ENCODE data around the gene PROZ. TPM values are rescaled to one million over a fixed set of nuclear protein-coding genes. Genes with fewer than 3 reads are reported as not detected.

PROZ gene
- total RNA-seq, 5 donors from 2014 or later (not counting 1 experiment from before 2014, with no cell fraction given): not detected

DNA sequence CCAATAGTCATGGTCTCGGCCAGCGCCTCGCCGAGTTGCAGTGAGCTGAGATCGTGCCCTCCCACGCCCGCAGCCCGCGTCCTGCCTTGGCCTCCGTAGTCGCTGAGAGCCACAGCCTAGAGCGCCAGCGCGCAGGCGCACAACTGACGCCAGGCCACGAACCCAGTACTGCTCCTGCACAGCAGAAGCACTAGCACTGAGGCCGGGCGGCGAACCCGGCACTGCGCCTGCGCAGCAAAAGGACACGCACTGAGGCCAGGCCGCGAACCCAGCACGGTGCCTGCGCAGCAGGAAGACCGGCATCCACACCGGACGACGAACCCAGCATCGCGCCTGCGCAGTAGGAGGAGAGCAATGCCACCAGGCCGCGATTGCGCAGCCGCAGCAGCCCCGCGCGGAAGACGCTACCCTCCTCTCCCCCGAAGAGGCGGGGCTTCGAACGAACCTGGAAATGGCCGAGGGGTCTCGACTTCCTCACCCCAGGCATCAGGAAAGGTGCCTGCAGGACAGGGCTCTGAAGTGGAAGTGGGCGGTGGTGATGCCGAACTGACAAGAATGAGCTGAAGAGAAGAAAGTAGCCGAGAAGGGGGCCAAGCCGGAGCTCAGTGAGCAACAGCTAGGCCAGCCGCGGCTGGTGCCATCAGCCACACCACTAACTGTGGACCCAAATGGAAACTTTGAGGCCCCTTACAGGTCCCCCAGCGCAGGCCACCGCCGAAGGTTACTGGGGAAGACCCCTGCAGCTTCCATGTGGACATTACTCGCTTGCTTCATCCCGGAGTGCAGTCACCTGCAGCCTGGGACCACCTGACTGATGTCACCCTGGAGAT, 28.3 kb upstream of the PROZ start:
- Histone ChIP-seq H3K4me3 (ENCODE audit: control insufficient read depth in 1 of 2, extremely low read depth in 1 of 2, low read length in 1 of 2) (peak overlapping the region; percentile 42 to 46), H3K27ac (ENCODE audit: low read length) (no peak overlapping the region), H3K27me3 (replicated peaks in 1 of 2; ENCODE audit: control insufficient read depth in 2 of 2, extremely low read depth in 1 of 2, insufficient read depth in 2 of 2, low read length in 1 of 2) (peaks cover 6 to 31% of the 10 kb centered on the region in 2 experiments), H3K9me3 (no peaks in the 10 kb centered on the region), H3K4me1 (ENCODE audit: control insufficient read depth in 1 of 2, extremely low read depth in 1 of 2, insufficient read depth in 2 of 2, low read length in 2 of 2) (peaks cover 0 to 11% of the 10 kb centered on the region in 2 experiments), H3K36me3 (ENCODE audit: control insufficient read depth in 2 of 2, extremely low read depth in 1 of 2, insufficient read depth in 1 of 2, low read length in 1 of 2) (no peaks in the 10 kb centered on the region)
- no peaks in the 10 kb centered on the region for H3K36me3 Mint-ChIP-seq
- peaks cover 28 to 30% of the 10 kb centered on the region in 2 donors for H3K27me3 Mint-ChIP-seq
- no peaks in the 10 kb centered on the region for H3K9me3 Mint-ChIP-seq
- H3K4me3 Mint-ChIP-seq: peak overlapping the region in 2 of 3 donors; percentile 37 to 75
- no peak overlapping the region for H3K27ac Mint-ChIP-seq
- 32% methylated on average over 42 of the region's 60 CpGs for WGBS (ENCODE audit: insufficient coverage)
- DNase-seq (peak in 7 of 35 experiments; percentile 18 to 31 (median 22)), ATAC-seq (replicated peaks in 1 of 4) (peak in 3 of 4 experiments; percentile 27 to 64 (median 63))
- H3K4me1 Mint-ChIP-seq: peaks cover 0 to 5% (median 0%) of the 10 kb centered on the region in 3 donors
- ChIA-PET POLR2A (no interaction called here), CTCF (no interaction called here)

DNA sequence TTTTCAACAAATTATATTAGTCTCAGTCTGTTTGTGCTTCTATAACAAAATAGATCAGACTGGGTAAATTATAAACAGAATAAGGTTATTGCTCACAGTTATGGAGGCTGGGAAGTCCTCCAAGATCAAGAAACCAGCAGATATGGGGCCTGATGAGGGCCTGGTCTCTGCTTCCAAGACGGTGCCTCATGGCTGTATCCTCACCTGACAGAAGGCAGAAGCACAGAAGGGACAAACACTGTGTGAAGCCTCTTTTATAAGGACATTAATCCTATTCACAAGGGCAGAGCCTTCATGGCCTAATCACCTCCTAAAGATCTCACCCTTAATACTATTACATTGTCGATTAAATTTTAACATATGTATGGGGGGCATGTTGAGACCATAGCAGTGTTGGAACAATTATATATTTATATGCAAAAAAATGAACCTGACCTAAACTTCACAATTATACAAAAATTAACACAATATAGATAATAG, 23.1 kb upstream of the PROZ start:
- peaks cover 2 to 9% of the 10 kb centered on the region in 2 experiments for H3K27me3 ChIP-seq (replicated peaks in 1 of 2; ENCODE audit: control insufficient read depth in 2 of 2, extremely low read depth in 1 of 2, insufficient read depth in 2 of 2, low read length in 1 of 2)
- no peak for DNase-seq
- H3K27ac Mint-ChIP-seq: no peak overlapping the region
- no peak overlapping the region for H3K4me3 ChIP-seq (ENCODE audit: control insufficient read depth in 1 of 2, extremely low read depth in 1 of 2, low read length in 1 of 2)
- peaks cover 2 to 7% of the 10 kb centered on the region in 2 donors for H3K27me3 Mint-ChIP-seq
- no peaks in the 10 kb centered on the region for H3K36me3 Mint-ChIP-seq
- H3K4me3 Mint-ChIP-seq: no peak overlapping the region
- H3K27ac ChIP-seq (ENCODE audit: low read length): no peak overlapping the region
- no peaks in the 10 kb centered on the region for H3K4me1 Mint-ChIP-seq
- no peak for ATAC-seq (replicated peaks in 1 of 4)
- H3K36me3 ChIP-seq (ENCODE audit: control insufficient read depth in 2 of 2, extremely low read depth in 1 of 2, insufficient read depth in 1 of 2, low read length in 1 of 2): no peaks in the 10 kb centered on the region
- 50% methylated on average over 1 of the region's 2 CpGs for WGBS (ENCODE audit: insufficient coverage)
- H3K9me3 ChIP-seq: no peaks in the 10 kb centered on the region
- peaks cover 0 to under 1% of the 10 kb centered on the region in 2 experiments for H3K4me1 ChIP-seq (ENCODE audit: control insufficient read depth in 1 of 2, extremely low read depth in 1 of 2, insufficient read depth in 2 of 2, low read length in 2 of 2)
- POLR2A ChIA-PET: no interaction called here
- H3K9me3 Mint-ChIP-seq: no peaks in the 10 kb centered on the region
- CTCF ChIA-PET: interaction anchor here in 1 of 2 donors (0.6 kb wide), 1 partner anchor 211 kb away, joined by 4 read pairs; no protein-coding TSS in a partner anchor

DNA sequence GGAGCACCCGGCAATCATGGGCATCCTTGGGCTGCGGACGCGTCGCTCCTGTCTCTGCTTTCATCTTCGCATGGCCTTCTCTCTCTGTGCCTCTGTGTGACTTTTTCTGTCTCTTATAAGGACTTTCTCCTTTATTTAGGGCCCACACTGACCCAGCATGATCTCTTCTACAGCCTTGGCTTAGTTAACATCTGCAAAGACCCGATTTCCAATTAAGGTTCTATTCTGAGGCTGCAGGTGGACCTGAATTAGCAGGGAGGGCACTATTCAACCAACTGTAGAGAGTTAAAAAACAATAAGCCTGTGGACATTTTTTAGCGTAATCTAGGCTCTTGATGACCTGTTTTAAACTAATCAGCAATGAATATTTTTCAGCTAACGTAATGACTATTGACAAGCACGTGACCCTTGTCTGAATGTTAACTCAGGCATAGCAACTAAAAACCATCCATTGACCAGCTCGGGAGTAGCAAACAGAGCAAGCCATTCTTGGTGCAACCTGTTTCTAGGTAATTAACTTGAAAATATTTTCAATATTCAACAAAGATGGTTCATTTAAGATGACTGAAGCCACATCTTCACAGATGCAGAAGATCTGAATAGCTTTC, 20.7 kb upstream of the PROZ start:
- H3K9me3 Mint-ChIP-seq: no peaks in the 10 kb centered on the region
- POLR2A ChIA-PET: no interaction called here
- no peaks in the 10 kb centered on the region for H3K4me1 ChIP-seq (ENCODE audit: control insufficient read depth in 1 of 2, extremely low read depth in 1 of 2, insufficient read depth in 2 of 2, low read length in 2 of 2)
- CTCF ChIA-PET: no interaction called here
- H3K27ac ChIP-seq (ENCODE audit: low read length): no peak overlapping the region
- H3K4me3 Mint-ChIP-seq: no peak overlapping the region
- no peaks in the 10 kb centered on the region for H3K36me3 ChIP-seq (ENCODE audit: control insufficient read depth in 2 of 2, extremely low read depth in 1 of 2, insufficient read depth in 1 of 2, low read length in 1 of 2)
- H3K27ac Mint-ChIP-seq: no peak overlapping the region
- no peak for DNase-seq
- H3K36me3 Mint-ChIP-seq: no peaks in the 10 kb centered on the region
- no peaks in the 10 kb centered on the region for H3K4me1 Mint-ChIP-seq
- H3K9me3 ChIP-seq: no peaks in the 10 kb centered on the region
- no peak for ATAC-seq (replicated peaks in 1 of 4)
- peaks cover 3 to 4% of the 10 kb centered on the region in 2 experiments for H3K27me3 ChIP-seq (replicated peaks in 1 of 2; ENCODE audit: control insufficient read depth in 2 of 2, extremely low read depth in 1 of 2, insufficient read depth in 2 of 2, low read length in 1 of 2)
- WGBS (ENCODE audit: insufficient coverage): 89% methylated on average over 7 of the region's 11 CpGs
- no peak overlapping the region for H3K4me3 ChIP-seq (ENCODE audit: control insufficient read depth in 1 of 2, extremely low read depth in 1 of 2, low read length in 1 of 2)
- peaks cover 2 to 7% of the 10 kb centered on the region in 2 donors for H3K27me3 Mint-ChIP-seq

DNA sequence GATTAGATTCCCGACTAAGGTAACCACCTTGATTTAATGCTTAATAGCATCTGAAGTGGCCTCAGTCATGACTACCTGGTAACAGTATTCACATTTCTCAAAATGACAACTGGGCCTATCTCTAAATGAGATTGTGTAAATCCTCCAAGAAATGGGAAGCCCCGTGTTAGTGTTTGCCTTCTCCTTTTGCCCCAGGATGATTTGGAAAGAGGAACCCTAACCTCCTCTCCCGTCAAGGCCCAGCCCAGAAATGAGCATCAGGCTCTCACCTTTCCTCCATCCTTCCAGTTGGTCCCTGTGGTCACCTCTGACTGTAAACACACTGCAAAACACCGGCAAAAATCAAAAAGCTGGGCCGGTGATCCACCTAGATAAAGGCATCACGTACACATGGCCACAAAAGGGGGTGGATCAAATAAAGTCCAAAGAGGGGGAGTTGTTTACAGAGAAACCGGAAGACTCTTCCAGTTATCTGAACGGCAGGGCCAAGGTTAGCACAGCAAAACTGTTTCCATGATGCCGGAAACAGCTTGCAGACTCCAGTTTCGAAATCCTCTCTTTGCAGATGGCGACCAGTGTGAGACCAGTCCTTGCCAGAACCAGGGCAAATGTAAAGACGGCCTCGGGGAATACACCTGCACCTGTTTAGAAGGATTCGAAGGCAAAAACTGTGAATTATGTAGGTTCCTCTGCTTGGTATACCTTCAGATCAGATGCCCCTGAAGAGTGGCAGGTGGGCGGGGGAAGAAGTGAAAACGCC, 19.5 kb upstream of the PROZ start:
- Mint-ChIP-seq H3K4me3 (no peak overlapping the region), H3K4me1 (no peaks in the 10 kb centered on the region), H3K27ac (no peak overlapping the region), H3K9me3 (no peaks in the 10 kb centered on the region), H3K27me3 (peaks cover 2 to 7% of the 10 kb centered on the region in 2 donors), H3K36me3 (no peaks in the 10 kb centered on the region)
- Histone ChIP-seq H3K4me1 (ENCODE audit: control insufficient read depth in 1 of 2, extremely low read depth in 1 of 2, insufficient read depth in 2 of 2, low read length in 2 of 2) (no peaks in the 10 kb centered on the region), H3K9me3 (no peaks in the 10 kb centered on the region), H3K27me3 (replicated peaks in 1 of 2; ENCODE audit: control insufficient read depth in 2 of 2, extremely low read depth in 1 of 2, insufficient read depth in 2 of 2, low read length in 1 of 2) (peaks cover 3 to 11% of the 10 kb centered on the region in 2 experiments), H3K4me3 (ENCODE audit: control insufficient read depth in 1 of 2, extremely low read depth in 1 of 2, low read length in 1 of 2) (no peak overlapping the region), H3K36me3 (ENCODE audit: control insufficient read depth in 2 of 2, extremely low read depth in 1 of 2, insufficient read depth in 1 of 2, low read length in 1 of 2) (no peaks in the 10 kb centered on the region), H3K27ac (ENCODE audit: low read length) (no peak overlapping the region)
- ATAC-seq (replicated peaks in 1 of 4): no peak
- ChIA-PET CTCF (no interaction called here), POLR2A (no interaction called here)
- no peak for DNase-seq
- WGBS (ENCODE audit: insufficient coverage): 86% methylated on average over 10 of the region's 16 CpGs

DNA sequence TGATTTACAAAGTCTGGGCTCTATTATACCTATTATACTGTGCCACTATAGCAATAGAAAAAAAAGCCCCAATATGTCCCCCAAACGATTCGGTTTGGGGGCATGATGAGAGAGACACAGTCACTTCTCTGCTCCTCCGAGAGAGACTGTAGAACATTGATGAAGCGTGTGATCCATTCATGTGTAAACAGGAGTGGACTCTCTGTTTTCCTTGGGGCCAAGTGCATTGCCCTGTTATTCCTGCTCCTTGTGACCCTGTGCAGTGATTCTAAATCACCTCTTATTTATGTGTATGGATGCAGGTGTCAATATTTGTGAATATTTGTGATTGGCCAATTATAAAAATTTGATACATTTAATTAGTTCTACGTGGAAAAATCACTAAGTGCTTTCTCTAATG, 18.9 kb upstream of the PROZ start:
- Mint-ChIP-seq H3K4me1 (no peaks in the 10 kb centered on the region), H3K36me3 (no peaks in the 10 kb centered on the region), H3K4me3 (no peak overlapping the region), H3K9me3 (no peaks in the 10 kb centered on the region), H3K27me3 (peaks cover 2 to 7% of the 10 kb centered on the region in 2 donors), H3K27ac (no peak overlapping the region)
- ChIA-PET CTCF (no interaction called here), POLR2A (no interaction called here)
- 42% methylated on average over 2 of the region's 5 CpGs for WGBS (ENCODE audit: insufficient coverage)
- no peaks in the 10 kb centered on the region for H3K9me3 ChIP-seq
- no peak overlapping the region for H3K4me3 ChIP-seq (ENCODE audit: control insufficient read depth in 1 of 2, extremely low read depth in 1 of 2, low read length in 1 of 2)
- peaks cover 3 to 15% of the 10 kb centered on the region in 2 experiments for H3K27me3 ChIP-seq (replicated peaks in 1 of 2; ENCODE audit: control insufficient read depth in 2 of 2, extremely low read depth in 1 of 2, insufficient read depth in 2 of 2, low read length in 1 of 2)
- no peak overlapping the region for H3K27ac ChIP-seq (ENCODE audit: low read length)
- no peaks in the 10 kb centered on the region for H3K4me1 ChIP-seq (ENCODE audit: control insufficient read depth in 1 of 2, extremely low read depth in 1 of 2, insufficient read depth in 2 of 2, low read length in 2 of 2)
- no peak for ATAC-seq (replicated peaks in 1 of 4)
- DNase-seq: no peak
- H3K36me3 ChIP-seq (ENCODE audit: control insufficient read depth in 2 of 2, extremely low read depth in 1 of 2, insufficient read depth in 1 of 2, low read length in 1 of 2): no peaks in the 10 kb centered on the region
